ENCODE measurements around the gene ZNF470. TPM values are rescaled to one million over a fixed set of nuclear protein-coding genes. Genes with fewer than 3 reads are reported as not detected.

The ZNF470 gene
- total and polyA plus RNA-seq, 2 of the 13 experiments (the other 11 are each of a cell fraction or from before 2014, with no cell fraction given), result not detected

DNA sequence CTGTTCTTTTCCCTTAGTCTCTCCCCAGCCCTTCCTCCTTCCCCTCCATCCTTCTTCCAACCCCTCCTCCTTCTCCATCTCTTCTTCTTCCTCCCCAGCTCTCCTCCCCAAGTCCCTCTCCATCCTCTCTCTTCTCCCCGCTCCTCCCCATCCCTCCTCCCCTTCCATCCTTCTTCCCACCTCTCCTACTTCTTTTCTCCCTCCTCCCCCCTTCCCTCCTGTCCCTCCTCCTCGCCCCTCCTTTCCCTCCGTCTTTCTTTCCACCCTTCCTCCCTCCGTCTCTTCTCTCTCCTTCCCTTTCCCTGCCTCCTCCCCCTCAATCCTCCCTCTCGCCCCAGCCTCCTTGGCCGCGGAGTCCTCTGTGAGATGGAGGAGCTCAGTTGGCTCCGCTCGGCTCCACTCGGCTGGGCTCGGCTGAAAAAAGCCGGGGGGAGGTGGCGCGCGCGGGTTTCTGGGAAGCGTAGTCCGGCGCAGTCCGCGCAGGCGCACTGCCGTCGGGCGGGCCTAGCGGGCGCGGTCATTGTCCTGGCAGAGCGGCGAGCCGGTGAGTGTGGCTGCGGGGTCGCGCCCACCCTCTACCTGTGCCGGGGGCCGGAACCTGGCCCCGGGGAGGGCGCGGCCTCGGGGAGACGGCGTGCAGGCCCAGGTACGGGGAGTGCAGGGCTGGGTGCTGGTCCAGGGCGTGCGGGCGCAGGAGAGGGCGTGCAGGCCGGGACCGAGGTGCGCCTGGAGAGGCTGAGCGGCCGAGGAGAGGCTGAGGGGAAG, 27.7 kb downstream of the ZNF470 start, which contains the start of gene ZNF71 (continued):
- TF ChIP-seq FOXO1 (CRISPR knock-in tag; IDR thresholded peaks at IDR 0.05) (0 out of 2 replicates have a peak, but pooled peaks have one; percentile 8), SAFB2 (CRISPR knock-in tag; IDR thresholded peaks at IDR 0.05; ENCODE audit: borderline replicate concordance, low read depth) (0 out of 2 replicates have a peak, but pooled peaks have one; percentile 6), ZBTB1 (CRISPR knock-in tag; IDR thresholded peaks at IDR 0.05; ENCODE audit: borderline replicate concordance) (no peak), SOX6 (IDR thresholded peaks at IDR 0.05) (no peak), SOX6 (CRISPR knock-in tag; IDR thresholded peaks at IDR 0.05) (0 out of 2 replicates have a peak, but pooled peaks have one; percentile 37), RFX1 (IDR thresholded peaks at IDR 0.05) (no peak), SALL2 (CRISPR knock-in tag; IDR thresholded peaks at IDR 0.05) (peak; percentile 84; the same call in 1 of the 2 replicates), ZFYVE20 (CRISPR knock-in tag; IDR thresholded peaks at IDR 0.05; ENCODE audit: borderline replicate concordance, low read depth) (peak; percentile 48; the same call in 1 of the 2 replicates), HNRNPLL (IDR thresholded peaks at IDR 0.05; ENCODE audit: low read depth, low read length, poor library complexity, severe bottlenecking) (peak; percentile 45), ATF3 (CRISPR knock-in tag; IDR thresholded peaks at IDR 0.05) (0 out of 2 replicates have a peak, but pooled peaks have one; percentile 9), ATF2 (CRISPR knock-in tag; IDR thresholded peaks at IDR 0.05) (0 out of 2 replicates have a peak, but pooled peaks have one; percentile 21), RFX3 (CRISPR knock-in tag; IDR thresholded peaks at IDR 0.05) (no peak), FOXK2 (IDR thresholded peaks at IDR 0.05) (no peak), POLR2A (IDR thresholded peaks at IDR 0.05; ENCODE audit: insufficient read depth in 1 of 2, low read depth in 2 of 2, low read length in 2 of 2) (peak in 1 of 2 experiments; percentile 65; a peak in 1 of 4 replicates), KDM2A (CRISPR knock-in tag; IDR thresholded peaks at IDR 0.05; ENCODE audit: borderline replicate concordance, low read depth) (peak; percentile 31; the same call in 1 of the 2 replicates), ZNF263 (CRISPR knock-in tag; IDR thresholded peaks at IDR 0.05) (peak; percentile 90), MAFK (conservative IDR thresholded peaks at IDR 0.05 in 1 of 2, IDR thresholded peaks at IDR 0.05 in 1 of 2; ENCODE audit: low read length in 2 of 2) (no peak), PHF20 (CRISPR knock-in tag; IDR thresholded peaks at IDR 0.05) (peak; percentile 54), SCMH1 (CRISPR knock-in tag; IDR thresholded peaks at IDR 0.05; ENCODE audit: borderline replicate concordance) (no peak), RARA (CRISPR knock-in tag; IDR thresholded peaks at IDR 0.05) (0 out of 2 replicates have a peak, but pooled peaks have one; percentile 23)
- TF ChIP-seq, protein P1, sequence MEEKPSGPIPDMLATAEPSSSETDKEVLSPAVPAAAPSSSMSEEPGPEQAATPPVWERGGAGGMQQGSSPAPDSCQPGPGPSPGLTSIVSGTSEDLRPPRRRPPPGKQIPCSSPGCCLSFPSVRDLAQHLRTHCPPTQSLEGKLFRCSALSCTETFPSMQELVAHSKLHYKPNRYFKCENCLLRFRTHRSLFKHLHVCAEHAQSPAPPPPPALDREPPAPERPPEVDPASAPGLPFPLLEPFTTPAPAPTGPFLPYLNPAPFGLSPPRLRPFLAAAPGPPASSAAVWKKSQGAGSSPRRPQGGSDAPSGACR (CRISPR knock-in tag; IDR thresholded peaks at IDR 0.05), result peak; percentile 31; the same call in 1 of the 2 replicates
- TF ChIP-seq, protein P2, sequence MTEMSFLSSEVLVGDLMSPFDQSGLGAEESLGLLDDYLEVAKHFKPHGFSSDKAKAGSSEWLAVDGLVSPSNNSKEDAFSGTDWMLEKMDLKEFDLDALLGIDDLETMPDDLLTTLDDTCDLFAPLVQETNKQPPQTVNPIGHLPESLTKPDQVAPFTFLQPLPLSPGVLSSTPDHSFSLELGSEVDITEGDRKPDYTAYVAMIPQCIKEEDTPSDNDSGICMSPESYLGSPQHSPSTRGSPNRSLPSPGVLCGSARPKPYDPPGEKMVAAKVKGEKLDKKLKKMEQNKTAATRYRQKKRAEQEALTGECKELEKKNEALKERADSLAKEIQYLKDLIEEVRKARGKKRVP (CRISPR knock-in tag; IDR thresholded peaks at IDR 0.05), result 0 out of 4 replicates have a peak, but pooled peaks of 1 of the 2 experiments have one; percentile 11
